K562 (cell line): ENCODE results near the gene ILF3. TPM values are rescaled to one million over a fixed set of nuclear protein-coding genes. Genes with fewer than 3 reads are reported as not detected.

Source experiments
- ARID4B ChIP-seq: sonication (generic); formaldehyde crosslinking; IDR thresholded peaks from 2 replicates; pipeline ENCODE4 v1.8.0; 2022; ENCODE audit warnings: mild to moderate bottlenecking, missing genetic modification reagents
- FOSL1 ChIP-seq: fragments of 200-800 bp; sonication (Bioruptor generic); conservative IDR thresholded peaks from 2 replicates; pipeline ENCODE4 v1.6.1; 2016; ENCODE audit warnings: missing genetic modification characterization, missing compliant biosample characterization
- KLF1 ChIP-seq: fragments of 450-650 bp; IDR thresholded peaks from 2 replicates; pipeline ENCODE4 v1.6.1; 2016; ENCODE audit warnings: missing genetic modification characterization, missing compliant biosample characterization
- PHB2 ChIP-seq: fragments of 450-650 bp; IDR thresholded peaks from 2 replicates; pipeline ENCODE4 v1.6.1; 2017; ENCODE audit warnings: low read depth
- ZNF282 ChIP-seq: sonication (generic); formaldehyde crosslinking; IDR thresholded peaks from 2 replicates; pipeline ENCODE4 v1.8.1; 2023; ENCODE audit warnings: missing genetic modification reagents
- polyA plus RNA-seq, 8 experiments: library from polyadenylated mRNA; depleted of rRNA in 4 of 8; stranded (reverse) in 5 of 8; unstranded in 3 of 8; fragments of >200 nt; fragmentation: Nextera tagmentation in 2 of 8; fragmentation: Illumina TruSeq in 1 of 8; extraction: Ambion mirVana in 2 of 8; extraction: Trizol in 1 of 8; gene quantifications; 2 replicates each; pipeline versions ENCODE4 v1.2.1 to v1.2.3, GENCODE V29; 2011 to 2014; ENCODE audit warnings: inconsistent platforms in 1 of 8, missing spikeins in 1 of 8
- total RNA-seq, 7 experiments: library from RNA; depleted of rRNA in 6 of 7; stranded (reverse); fragments of >200 nt in 6 of 7; fragmentation: Illumina TruSeq in 2 of 7; extraction: Trizol in 2 of 7; gene quantifications; 2 replicates each; pipeline versions ENCODE4 v1.2.1 to v1.2.3, GENCODE V29; 2011 to 2021; ENCODE audit warnings: low replicate concordance in 1 of 7
- TF ChIP-seq, protein P1 (sequence below): sonication (generic); formaldehyde crosslinking; IDR thresholded peaks from 2 replicates; pipeline ENCODE4 v1.8.0; 2022; ENCODE audit warnings: missing genetic modification reagents, mild to moderate bottlenecking, moderate library complexity, borderline replicate concordance

Gene ILF3
- total and polyA plus RNA-seq, 9 of the 15 experiments (the other 6 are each of a cell fraction or from before 2014, with no cell fraction given), result 26.0 to 453 (median 175) TPM

GRCh38 chr19:10718205-10719196, 64.4 kb downstream of the ILF3 start (continued):
- TF ChIP-seq, protein P1, sequence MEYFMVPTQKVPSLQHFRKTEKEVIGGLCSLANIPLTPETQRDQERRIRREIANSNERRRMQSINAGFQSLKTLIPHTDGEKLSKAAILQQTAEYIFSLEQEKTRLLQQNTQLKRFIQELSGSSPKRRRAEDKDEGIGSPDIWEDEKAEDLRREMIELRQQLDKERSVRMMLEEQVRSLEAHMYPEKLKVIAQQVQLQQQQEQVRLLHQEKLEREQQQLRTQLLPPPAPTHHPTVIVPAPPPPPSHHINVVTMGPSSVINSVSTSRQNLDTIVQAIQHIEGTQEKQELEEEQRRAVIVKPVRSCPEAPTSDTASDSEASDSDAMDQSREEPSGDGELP (CRISPR knock-in tag), result peak; percentile 67
- TF ChIP-seq ARID4B (CRISPR knock-in tag) (peak; percentile 65), PHB2 (no peak), KLF1 (tag) (peak; percentile 29; the same call in 1 of the 2 replicates), ZNF282 (CRISPR knock-in tag) (0 out of 2 replicates have a peak, but pooled peaks have one; percentile 54), FOSL1 (0 out of 2 replicates have a peak, but pooled peaks have one; percentile 8)
